Heart right ventricle (tissue), 16 donors: Measurements from ENCODE around the gene S100P. TPM values are rescaled to one million over a fixed set of nuclear protein-coding genes. Genes with fewer than 3 reads are reported as not detected.

ENCODE experiments used
- ATAC-seq, 8 donors: fragments of 200-7000 bp; cut with Tn5 transposase; one replicate each; pipeline ENCODE4 v1.9.1; 2020; ENCODE audit warnings: mild to moderate bottlenecking in 8 of 8, moderate library complexity in 8 of 8, moderate number of reproducible peaks in 1 of 8
- DNase-seq, 2 donors: peaks; one replicate each; pipeline ENCODE4 v3.0.0-alpha.2; 2020
- H3K27ac ChIP-seq, 10 donors: fragments of 200-600 bp; sonication (generic) in 2 of 10; one replicate each; pipeline versions ENCODE4 v1.5.0 to v1.8.0; 2020 to 2022; ENCODE audit warnings: mild to moderate bottlenecking in 3 of 10
- H3K27me3 ChIP-seq, 7 donors: fragments of 200-600 bp; one replicate each; pipeline ENCODE4 v1.8.0; 2021 to 2022; ENCODE audit warnings: mild to moderate bottlenecking in 2 of 7
- H3K36me3 ChIP-seq, 9 donors: fragments of 200-600 bp; sonication (generic) in 1 of 9; one replicate each; pipeline versions ENCODE4 v1.5.0 to v1.8.0; 2020 to 2022; ENCODE audit warnings: mild to moderate bottlenecking in 2 of 9
- H3K4me1 ChIP-seq, 9 donors: fragments of 200-600 bp; sonication (generic) in 1 of 9; one replicate each; pipeline versions ENCODE4 v1.5.0 to v1.8.0; 2020 to 2022; ENCODE audit warnings: mild to moderate bottlenecking in 4 of 9
- H3K4me3 ChIP-seq, 10 donors: fragments of 200-600 bp; sonication (generic) in 2 of 10; one replicate each; pipeline versions ENCODE4 v1.5.0 to v1.8.0; 2020 to 2022; ENCODE audit warnings: mild to moderate bottlenecking in 7 of 10, moderate library complexity in 2 of 10
- H3K9me3 ChIP-seq, 11 donors: fragments of 200-600 bp in 10 of 11; sonication (generic) in 2 of 11; one replicate each; pipeline versions ENCODE4 v1.5.0 to v1.8.0; 2013 to 2022; ENCODE audit warnings: mild to moderate bottlenecking in 2 of 11, control low read depth in 1 of 11, moderate library complexity in 1 of 11
- CTCF ChIP-seq, 9 donors: fragments of 200-600 bp; sonication (generic) in 2 of 9; IDR thresholded peaks; one replicate each; pipeline versions ENCODE4 v1.5.0 to v1.8.0; 2021 to 2022; ENCODE audit warnings: antibody characterized with exemption in 9 of 9, mild to moderate bottlenecking in 5 of 9, moderate library complexity in 1 of 9
- WGBS, 2 donors: extraction: QIAGEN DNeasy Blood & Tissue Kit; methylation state at CpG; one replicate each; pipeline ENCODE4 v1.1.7; 2013; ENCODE audit warnings: inconsistent platforms in 1 of 2; 5-methylcytosine and 5-hydroxymethylcytosine counted together
- intact Hi-C, 10 donors: fragments of 100-400 bp; cut with DNase I; formaldehyde crosslinking; loops; one replicate each; pipeline versions ENCODE4 v1.11.1 to v1.14.2; 2022
- polyA plus RNA-seq, 2 donors: library from polyadenylated mRNA; stranded (reverse); fragments of 200-250 nt; gene quantifications; one replicate each; pipeline ENCODE4 v1.2.3, GENCODE V29; 2013
- total RNA-seq, 10 donors: library from RNA; stranded (reverse); fragmentation: NEBNext Ultra II Directional in 3 of 10; extraction: Animal tissue kit (Norgen Biotek cat#: 25700) in 3 of 10; gene quantifications; one replicate each; pipeline versions ENCODE4 v1.2.1 to v1.2.4, GENCODE V29; 2021 to 2023
- donor health status: Arrhythmogenic right ventricular cardiomyopathy.
- donor health status: ischemic (EF 13 %, LVEDD 7.1; RV severe dilation, severe dysfunction).
- donor health status: healthy with polysubstance abuse.
- donor health status: DM: no; HTN: yes; CAD: no.
- donor health status: DM: no; HTN: no; CAD: no.
- donor health status: ischemic (EF 25% LVEDD 6.9; RV normal size, moderate dysfunction).
- donor health status: ischemic (EF 25% LVEDD 5.7; RV mildly dilated, moderate dysfunction).
- donor health status: healthy.
- donor health status: DM: yes; HTN: yes; CAD: no.
- donor health status: Ischemic cardiomyopathy.
- donor health status: ischemic (EF 35%, LVEDD 5.7; RV mildly dilated, moderate dysfunction).
- donor health status: nonischemic (EF 11% LVEDD 7.7; RV severe dilation, severe dysfunction).
- donor health status: DM: yes; HTN: yes; CAD: no.
- donor health status: PGD.
- donor health status: ischemic (EF 29% LVEDD 5.4; RV normal size, mild dysfunction).
- donor health status: nonischemic (EF 23%, LVEDD 6.1; RV moderate dilation, normal function).

Gene S100P
- total and polyA plus RNA-seq, 12 donors: 0.22 to 8.2 (median 1.4) TPM; not detected in 4

GRCh38 chr4:6731318-6731675 is 37.6 kb downstream of the S100P start:
- H3K27ac ChIP-seq: peak overlapping the region in 2 of 10 donors; percentile 35 to 55
- H3K9me3 ChIP-seq: no peaks in the 10 kb centered on the region
- intact Hi-C loops: loop anchor here in 1 of 10 donors (5.0 kb wide), 1 partner anchor 41 kb away; no protein-coding TSS in a partner anchor
- H3K27me3 ChIP-seq: no peaks in the 10 kb centered on the region
- no peak for TF ChIP-seq CTCF (IDR thresholded peaks at IDR 0.05)
- 89 to 91% methylated on average over 8 of the region's 8 CpGs for WGBS, 2 donors
- ATAC-seq (no peak), DNase-seq (no peak)
- H3K36me3 ChIP-seq: no peaks in the 10 kb centered on the region
- H3K4me3 ChIP-seq: no peak overlapping the region
- peaks cover 0 to 11% (median 8%) of the 10 kb centered on the region in 9 donors for H3K4me1 ChIP-seq

GRCh38 chr4:6731780-6732179 is 38.1 kb downstream of the S100P start:
- Histone ChIP-seq H3K9me3 (no peaks in the 10 kb centered on the region), H3K4me3 (no peak overlapping the region), H3K27ac (peak overlapping the region in 1 of 10 donors; percentile 60), H3K4me1 (peaks cover 0 to 11% (median 8%) of the 10 kb centered on the region in 9 donors), H3K36me3 (no peaks in the 10 kb centered on the region), H3K27me3 (no peaks in the 10 kb centered on the region)
- no peak for ATAC-seq
- WGBS, 2 donors: 95 to 97% methylated on average over 6 of the region's 6 CpGs
- TF ChIP-seq CTCF (IDR thresholded peaks at IDR 0.05): no peak
- intact Hi-C loops: loop anchor here in 1 of 10 donors (5.0 kb wide), 1 partner anchor 41 kb away; no protein-coding TSS in a partner anchor
- DNase-seq: no peak

GRCh38 chr4:6732441-6733357 is 39.0 kb downstream of the S100P start:
- Histone ChIP-seq H3K27me3 (no peaks in the 10 kb centered on the region), H3K4me1 (peaks cover 0 to 11% (median 4%) of the 10 kb centered on the region in 9 donors), H3K9me3 (no peaks in the 10 kb centered on the region), H3K36me3 (no peaks in the 10 kb centered on the region), H3K27ac (peak overlapping the region in 7 of 10 donors; percentile 49 to 69 (median 60)), H3K4me3 (no peak overlapping the region)
- DNase-seq (peak; percentile 62 to 76), ATAC-seq (peak; percentile 85 to 95 (median 92))
- 71 to 72% methylated on average over 21 of the region's 21 CpGs for WGBS, 2 donors
- TF ChIP-seq CTCF (IDR thresholded peaks at IDR 0.05): no peak
- intact Hi-C loops: loop anchor here in 1 of 10 donors (5.0 kb wide), 1 partner anchor 40 kb away; no protein-coding TSS in a partner anchor

- Histone ChIP-seq H3K36me3 (no peaks in the 10 kb centered on the region), H3K4me1 (peaks cover 0 to 11% (median 4%) of the 10 kb centered on the region in 9 donors), H3K9me3 (no peaks in the 10 kb centered on the region), H3K4me3 (no peak overlapping the region), H3K27me3 (no peaks in the 10 kb centered on the region), H3K27ac (peak overlapping the region in 5 of 10 donors; percentile 58 to 69 (median 67))
- no peak for TF ChIP-seq CTCF (IDR thresholded peaks at IDR 0.05)
- no peak for DNase-seq
- 86 to 88% methylated on average over 27 of the region's 27 CpGs for WGBS, 2 donors
- ATAC-seq: peak in 1 of 8 donors; percentile 55
- intact Hi-C loops: loop anchor here in 1 of 10 donors (5.0 kb wide), 1 partner anchor 39 kb away; no protein-coding TSS in a partner anchor
Measured at GRCh38 chr4:6733358-6734164, 39.9 kb downstream of the S100P start.
